HEK293 (cell line): ENCODE data around the gene CACNA1B.

Experiments used
- ZNF350 ChIP-seq: fragments of 450-650 bp; formaldehyde crosslinking; IDR thresholded peaks from 2 replicates; pipeline ENCODE4 v1.5.0; 2017; ENCODE audit warnings: missing biosample characterization, mild to moderate bottlenecking, missing genetic modification characterization
- TF ChIP-seq, protein P1 (sequence below): fragments of 450-650 bp; formaldehyde crosslinking; IDR thresholded peaks from 2 replicates; pipeline ENCODE4 v1.5.1; 2016; ENCODE audit warnings: missing biosample characterization, missing genetic modification characterization

DNA sequence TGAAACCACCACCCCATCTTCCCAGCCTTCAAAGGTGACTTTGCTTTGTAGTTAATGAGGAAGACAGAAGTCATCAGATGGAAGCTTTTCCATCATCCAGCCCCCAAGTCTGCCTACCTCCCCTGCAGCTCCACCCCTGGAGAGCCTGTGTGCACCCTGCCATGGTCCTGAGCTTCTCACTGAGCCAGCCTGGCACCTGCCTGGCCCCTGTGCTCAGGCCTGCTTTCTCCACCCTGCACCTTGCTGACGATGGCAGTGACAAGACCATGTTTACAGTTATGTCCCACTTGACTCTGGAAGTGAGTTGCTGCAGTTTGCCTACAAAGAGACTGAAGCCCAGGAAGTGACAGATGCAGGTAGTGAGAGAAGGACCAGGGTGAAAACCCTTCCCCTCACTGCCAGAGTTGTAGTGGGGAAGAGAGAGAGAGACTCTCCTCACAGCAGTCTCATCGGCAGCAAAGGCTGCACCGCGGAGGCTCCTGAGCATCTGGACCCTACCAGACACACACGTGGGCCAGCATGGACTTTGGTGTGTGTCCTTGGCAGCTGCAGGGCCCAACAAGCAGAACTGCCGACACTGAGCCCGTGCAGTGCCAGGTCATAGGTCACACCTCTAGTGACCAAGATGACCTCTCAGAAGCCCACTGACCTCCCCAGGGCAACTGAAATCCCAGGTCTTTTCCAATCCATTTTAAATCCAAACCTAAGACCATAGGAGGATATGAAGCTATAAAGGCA is 107.1 kb downstream of the CACNA1B start:
- TF ChIP-seq, protein P1, sequence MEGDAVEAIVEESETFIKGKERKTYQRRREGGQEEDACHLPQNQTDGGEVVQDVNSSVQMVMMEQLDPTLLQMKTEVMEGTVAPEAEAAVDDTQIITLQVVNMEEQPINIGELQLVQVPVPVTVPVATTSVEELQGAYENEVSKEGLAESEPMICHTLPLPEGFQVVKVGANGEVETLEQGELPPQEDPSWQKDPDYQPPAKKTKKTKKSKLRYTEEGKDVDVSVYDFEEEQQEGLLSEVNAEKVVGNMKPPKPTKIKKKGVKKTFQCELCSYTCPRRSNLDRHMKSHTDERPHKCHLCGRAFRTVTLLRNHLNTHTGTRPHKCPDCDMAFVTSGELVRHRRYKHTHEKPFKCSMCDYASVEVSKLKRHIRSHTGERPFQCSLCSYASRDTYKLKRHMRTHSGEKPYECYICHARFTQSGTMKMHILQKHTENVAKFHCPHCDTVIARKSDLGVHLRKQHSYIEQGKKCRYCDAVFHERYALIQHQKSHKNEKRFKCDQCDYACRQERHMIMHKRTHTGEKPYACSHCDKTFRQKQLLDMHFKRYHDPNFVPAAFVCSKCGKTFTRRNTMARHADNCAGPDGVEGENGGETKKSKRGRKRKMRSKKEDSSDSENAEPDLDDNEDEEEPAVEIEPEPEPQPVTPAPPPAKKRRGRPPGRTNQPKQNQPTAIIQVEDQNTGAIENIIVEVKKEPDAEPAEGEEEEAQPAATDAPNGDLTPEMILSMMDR: no peak
- TF ChIP-seq ZNF350 (tag by site-specific recombination): no peak
